IgD-negative memory B cell (primary cell): ENCODE measurements around the gene LPP. TPM values are rescaled to one million over a fixed set of nuclear protein-coding genes. Genes with fewer than 3 reads are reported as not detected.

Source experiments
- H3K27ac Mint-ChIP-seq, 3 donors: one replicate each; pipeline ENCODE4 v1.8.0; 2020 to 2022; ENCODE audit warnings: mild to moderate bottlenecking in 3 of 3, mixed read lengths in 3 of 3, moderate library complexity in 1 of 3
- H3K27me3 Mint-ChIP-seq: one replicate; pipeline ENCODE4 v1.8.0; 2021; ENCODE audit warnings: mixed read lengths
- H3K36me3 Mint-ChIP-seq: one replicate; pipeline ENCODE4 v1.8.0; 2020; ENCODE audit warnings: mild to moderate bottlenecking, mixed read lengths
- H3K4me1 Mint-ChIP-seq, 3 donors: one replicate each; pipeline ENCODE4 v1.8.0; 2020 to 2022; ENCODE audit warnings: mixed read lengths in 3 of 3, mild to moderate bottlenecking in 1 of 3
- H3K4me3 Mint-ChIP-seq, 4 donors: one replicate each; pipeline ENCODE4 v1.8.0; 2020 to 2022; ENCODE audit warnings: mild to moderate bottlenecking in 4 of 4, mixed read lengths in 4 of 4, moderate library complexity in 3 of 4
- H3K9me3 Mint-ChIP-seq, 3 donors: one replicate each; pipeline ENCODE4 v1.8.0; 2020 to 2021; ENCODE audit warnings: mixed read lengths in 3 of 3, mild to moderate bottlenecking in 1 of 3
- polyA plus RNA-seq: library from polyadenylated mRNA; unstranded; fragments of 300-500 nt; fragmentation: Illumina TruSeq; gene quantifications from one replicate; pipeline ENCODE4 v1.2.3, GENCODE V29; 2021

LPP gene
- polyA plus RNA-seq, 1 donor from 2014 or later: 29.2 TPM

DNA sequence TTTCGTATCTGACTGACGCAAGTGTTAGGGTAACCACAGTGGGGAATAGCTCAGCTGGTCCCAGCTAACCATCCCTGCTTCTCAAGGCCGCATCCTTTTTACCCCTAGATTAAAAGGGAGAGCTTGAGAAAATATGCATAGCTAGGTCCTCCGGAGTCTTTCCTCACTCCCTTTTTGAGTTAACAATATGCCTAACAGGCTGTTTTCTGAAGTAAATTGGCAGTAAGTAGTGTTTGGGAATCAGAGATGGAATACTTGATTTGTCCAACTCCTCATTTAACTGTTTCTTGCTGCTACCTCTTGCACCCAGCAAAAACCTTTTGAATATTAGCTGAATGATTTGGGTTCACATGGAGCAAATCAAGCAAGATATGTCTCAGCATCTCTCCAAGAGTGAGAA is 326.1 kb downstream of the LPP start:
- peaks cover 15% of the 10 kb centered on the region for H3K36me3 Mint-ChIP-seq
- H3K27ac Mint-ChIP-seq: no peak overlapping the region
- H3K27me3 Mint-ChIP-seq: no peaks in the 10 kb centered on the region
- H3K4me3 Mint-ChIP-seq: no peak overlapping the region
- H3K9me3 Mint-ChIP-seq: peaks cover 1 to 11% (median 6%) of the 10 kb centered on the region in 3 donors
- peaks cover 6 to 15% (median 8%) of the 10 kb centered on the region in 3 donors for H3K4me1 Mint-ChIP-seq

- Mint-ChIP-seq H3K27ac (no peak overlapping the region), H3K4me3 (no peak overlapping the region), H3K9me3 (peaks cover 1 to 11% (median 6%) of the 10 kb centered on the region in 3 donors), H3K4me1 (peaks cover 4 to 16% (median 8%) of the 10 kb centered on the region in 3 donors), H3K36me3 (peaks cover 18% of the 10 kb centered on the region), H3K27me3 (no peaks in the 10 kb centered on the region)
Measured at GRCh38 chr3:188482929-188483328, 329.0 kb downstream of the LPP start.

DNA sequence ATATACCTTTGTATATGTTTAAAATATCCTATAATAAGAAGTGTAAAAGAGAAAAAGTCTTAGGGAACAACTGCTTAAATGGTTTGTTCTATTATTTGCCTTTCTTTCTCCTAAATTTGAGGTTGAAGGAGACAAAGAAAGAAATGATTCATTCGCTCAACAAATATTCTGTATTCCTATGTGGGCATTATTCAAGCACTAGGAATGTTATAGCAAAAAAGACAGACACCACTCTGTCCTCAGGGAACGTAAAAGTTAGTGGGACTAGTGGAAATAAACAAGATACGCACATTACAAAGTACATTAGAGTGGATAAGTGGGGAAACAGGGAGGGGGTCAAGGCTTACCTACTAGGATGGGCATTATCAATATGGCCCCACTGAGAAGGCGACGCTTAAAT is 332.2 kb downstream of the LPP start:
- Mint-ChIP-seq H3K4me3 (no peak overlapping the region), H3K4me1 (peaks cover 20 to 33% (median 25%) of the 10 kb centered on the region in 3 donors), H3K27ac (peak overlapping the region in 2 of 3 donors; percentile 6 to 33), H3K9me3 (peaks cover 1 to 11% (median 5%) of the 10 kb centered on the region in 3 donors), H3K36me3 (peaks cover 19% of the 10 kb centered on the region), H3K27me3 (no peaks in the 10 kb centered on the region)

GRCh38 chr3:188486952-188487351 is 333.0 kb downstream of the LPP start:
- Mint-ChIP-seq H3K4me1 (peaks cover 25 to 39% (median 29%) of the 10 kb centered on the region in 3 donors), H3K36me3 (peaks cover 16% of the 10 kb centered on the region), H3K27me3 (no peaks in the 10 kb centered on the region), H3K27ac (peak overlapping the region in 1 of 3 donors; percentile 49), H3K9me3 (peaks cover 0 to 5% (median 2%) of the 10 kb centered on the region in 3 donors), H3K4me3 (no peak overlapping the region)

DNA sequence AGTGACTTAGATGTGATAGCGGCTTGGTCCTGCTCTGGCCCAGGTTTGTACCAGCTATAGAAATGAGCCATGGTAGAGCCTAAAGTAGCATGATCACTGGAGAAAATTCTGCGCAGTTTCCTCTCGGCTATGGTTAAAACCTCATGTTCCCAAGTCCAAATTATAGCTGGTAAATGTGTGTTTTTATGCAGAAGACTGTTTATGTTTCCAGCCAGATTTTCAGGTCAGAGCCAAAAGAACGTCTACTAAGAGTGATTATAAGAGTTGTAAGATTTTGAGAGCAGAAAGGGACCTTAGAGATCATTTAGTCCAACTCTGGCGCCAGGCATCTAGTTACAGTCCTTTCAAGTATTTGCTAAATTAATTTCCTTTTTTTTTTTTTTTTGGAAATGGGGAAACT is 333.7 kb downstream of the LPP start:
- H3K27ac Mint-ChIP-seq: peak overlapping the region in 2 of 3 donors; percentile 49 to 80

DNA sequence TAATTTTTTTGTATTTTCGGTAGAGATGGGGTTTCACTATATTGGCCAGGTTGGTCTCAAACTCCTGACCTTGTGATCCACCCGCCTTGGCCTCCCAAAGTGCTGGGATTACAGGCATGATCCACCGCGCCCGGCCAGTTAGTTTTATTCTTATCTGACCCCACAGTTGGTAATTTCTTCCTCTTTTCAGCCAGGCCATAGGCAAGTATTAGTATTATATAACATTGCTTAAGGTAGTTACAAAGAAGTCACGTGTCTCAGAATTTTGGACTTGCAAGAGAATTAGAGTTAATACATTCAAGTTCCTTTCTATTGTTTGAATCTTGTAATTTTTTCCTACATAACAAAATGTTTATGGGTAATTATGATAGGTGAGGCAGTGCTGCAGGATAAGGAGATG is 334.8 kb downstream of the LPP start:
- Mint-ChIP-seq H3K27me3 (no peaks in the 10 kb centered on the region), H3K4me1 (peaks cover 26 to 47% (median 32%) of the 10 kb centered on the region in 3 donors), H3K36me3 (peaks cover 15% of the 10 kb centered on the region), H3K27ac (peak overlapping the region; percentile 50 to 91 (median 86)), H3K9me3 (peaks cover 0 to 4% (median 2%) of the 10 kb centered on the region in 3 donors), H3K4me3 (peak overlapping the region in 2 of 4 donors; percentile 0 to 38)

More for the DNA sequence above, 333.7 kb downstream of the LPP start:
- no peak overlapping the region for H3K4me3 Mint-ChIP-seq
- peaks cover 15% of the 10 kb centered on the region for H3K36me3 Mint-ChIP-seq
- H3K4me1 Mint-ChIP-seq: peaks cover 23 to 39% (median 31%) of the 10 kb centered on the region in 3 donors
- no peaks in the 10 kb centered on the region for H3K27me3 Mint-ChIP-seq
- H3K9me3 Mint-ChIP-seq: peaks cover 0 to 4% (median 2%) of the 10 kb centered on the region in 3 donors

DNA sequence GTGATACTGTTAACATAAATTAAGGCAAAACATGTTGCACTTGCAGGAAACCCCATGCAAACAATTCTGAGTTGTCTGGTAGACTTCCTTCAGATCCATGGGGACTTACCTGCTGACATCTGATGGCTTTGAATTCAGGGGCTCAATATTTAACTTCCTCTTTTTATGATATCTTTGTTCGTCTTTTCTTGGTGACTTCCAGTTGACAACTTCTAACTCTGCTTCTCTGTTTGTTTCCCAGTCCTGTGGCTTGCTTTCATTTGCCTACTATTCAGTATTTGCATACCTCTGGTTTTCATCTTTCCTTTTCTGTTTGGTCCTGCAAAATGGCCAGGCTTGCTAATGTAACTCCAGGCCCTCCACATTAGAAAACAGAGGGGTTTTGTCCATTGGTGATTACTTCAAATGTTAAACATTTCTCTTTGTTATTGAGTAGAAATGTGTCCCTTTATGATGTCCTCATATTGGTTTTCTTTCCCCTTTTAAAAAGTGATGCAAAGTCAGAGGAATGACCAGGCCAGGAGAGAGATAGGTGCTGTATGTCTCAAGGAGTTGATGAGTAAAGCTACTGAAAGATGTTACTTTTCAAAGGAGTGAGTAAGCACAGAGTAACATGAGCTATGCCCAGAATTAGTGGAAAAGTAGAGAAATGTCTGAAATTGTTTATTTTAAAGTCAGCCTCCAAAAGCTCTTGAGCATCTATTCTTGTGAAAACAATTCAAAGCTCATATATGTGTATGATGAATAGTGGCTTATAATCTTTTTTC is 335.9 kb downstream of the LPP start:
- Mint-ChIP-seq H3K27ac (peak overlapping the region; percentile 50 to 91 (median 86)), H3K9me3 (no peaks in the 10 kb centered on the region), H3K36me3 (peaks cover 10% of the 10 kb centered on the region), H3K27me3 (no peaks in the 10 kb centered on the region), H3K4me3 (peak overlapping the region in 3 of 4 donors; percentile 7 to 70 (median 38)), H3K4me1 (peaks cover 31 to 49% (median 42%) of the 10 kb centered on the region in 3 donors)

- Mint-ChIP-seq H3K36me3 (peaks cover 10% of the 10 kb centered on the region), H3K4me3 (peak overlapping the region in 1 of 4 donors; percentile 38), H3K27ac (peak overlapping the region in 1 of 3 donors; percentile 86), H3K4me1 (peaks cover 31 to 49% (median 42%) of the 10 kb centered on the region in 3 donors), H3K9me3 (no peaks in the 10 kb centered on the region), H3K27me3 (no peaks in the 10 kb centered on the region)
Measured at GRCh38 chr3:188490416-188490815, 336.5 kb downstream of the LPP start.

- no peaks in the 10 kb centered on the region for H3K27me3 Mint-ChIP-seq
- H3K36me3 Mint-ChIP-seq: peaks cover 8% of the 10 kb centered on the region
- peak overlapping the region in 1 of 3 donors; percentile 64 for H3K27ac Mint-ChIP-seq
- H3K4me1 Mint-ChIP-seq: peaks cover 31 to 46% (median 42%) of the 10 kb centered on the region in 3 donors
- peak overlapping the region in 1 of 4 donors; percentile 86 for H3K4me3 Mint-ChIP-seq
- H3K9me3 Mint-ChIP-seq: no peaks in the 10 kb centered on the region
Measured at GRCh38 chr3:188491276-188491687, 337.3 kb downstream of the LPP start.

- H3K36me3 Mint-ChIP-seq: peaks cover 2% of the 10 kb centered on the region
- H3K27ac Mint-ChIP-seq: peak overlapping the region in 1 of 3 donors; percentile 74
- H3K9me3 Mint-ChIP-seq: peaks cover 0 to 20% (median 2%) of the 10 kb centered on the region in 3 donors
- H3K27me3 Mint-ChIP-seq: no peaks in the 10 kb centered on the region
- H3K4me1 Mint-ChIP-seq: peaks cover 20 to 33% (median 21%) of the 10 kb centered on the region in 3 donors
- H3K4me3 Mint-ChIP-seq: no peak overlapping the region
Measured at GRCh38 chr3:188496390-188496789, 342.4 kb downstream of the LPP start.

DNA sequence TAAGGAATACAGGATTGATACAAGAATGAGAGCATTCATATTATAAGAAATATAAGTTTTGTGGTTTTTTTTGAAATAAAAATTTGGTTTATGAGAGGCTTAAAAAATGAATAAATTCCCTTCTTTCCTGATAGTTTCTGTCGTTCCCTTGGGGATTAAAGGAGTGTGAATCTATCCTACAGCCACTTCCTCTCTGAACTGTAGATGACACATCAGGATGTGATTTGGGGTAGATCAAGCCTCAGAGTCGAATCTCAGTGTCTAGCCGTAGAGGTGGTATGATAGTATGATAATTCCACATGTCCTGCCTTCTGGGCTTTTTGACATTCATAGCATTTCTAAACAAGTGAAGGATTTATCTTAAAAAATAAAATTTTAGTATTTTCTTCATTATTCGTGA is 343.1 kb downstream of the LPP start:
- H3K36me3 Mint-ChIP-seq: peaks cover 2% of the 10 kb centered on the region
- no peak overlapping the region for H3K27ac Mint-ChIP-seq
- no peak overlapping the region for H3K4me3 Mint-ChIP-seq
- no peaks in the 10 kb centered on the region for H3K27me3 Mint-ChIP-seq
- peaks cover 16 to 27% (median 19%) of the 10 kb centered on the region in 3 donors for H3K4me1 Mint-ChIP-seq
- H3K9me3 Mint-ChIP-seq: peaks cover 0 to 20% (median 2%) of the 10 kb centered on the region in 3 donors

DNA sequence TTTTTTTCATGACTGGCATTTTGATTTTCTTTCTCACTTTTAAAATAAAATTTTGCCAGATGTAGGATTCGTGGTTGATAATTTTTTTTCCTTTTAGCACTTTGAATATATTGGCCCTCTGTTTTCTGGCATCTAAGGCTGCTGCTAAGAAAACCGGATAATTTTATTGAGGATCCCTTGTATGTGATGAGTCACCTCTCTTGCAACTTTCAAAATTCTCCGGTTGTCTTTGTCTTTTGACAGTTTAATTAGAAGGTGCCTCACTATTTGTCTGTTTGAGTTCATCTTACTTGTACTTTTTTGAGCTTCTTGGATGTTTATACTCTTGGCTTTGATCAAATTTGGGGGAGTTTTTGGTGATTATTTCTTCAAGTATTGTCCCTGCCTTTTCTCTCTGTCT is 349.7 kb downstream of the LPP start:
- no peak overlapping the region for H3K27ac Mint-ChIP-seq
- H3K27me3 Mint-ChIP-seq: no peaks in the 10 kb centered on the region
- peak overlapping the region in 1 of 4 donors; percentile 81 for H3K4me3 Mint-ChIP-seq
- peaks cover 2 to 38% (median 20%) of the 10 kb centered on the region in 3 donors for H3K9me3 Mint-ChIP-seq
- H3K4me1 Mint-ChIP-seq: peaks cover 16 to 30% (median 18%) of the 10 kb centered on the region in 3 donors
- peaks cover 11% of the 10 kb centered on the region for H3K36me3 Mint-ChIP-seq

DNA sequence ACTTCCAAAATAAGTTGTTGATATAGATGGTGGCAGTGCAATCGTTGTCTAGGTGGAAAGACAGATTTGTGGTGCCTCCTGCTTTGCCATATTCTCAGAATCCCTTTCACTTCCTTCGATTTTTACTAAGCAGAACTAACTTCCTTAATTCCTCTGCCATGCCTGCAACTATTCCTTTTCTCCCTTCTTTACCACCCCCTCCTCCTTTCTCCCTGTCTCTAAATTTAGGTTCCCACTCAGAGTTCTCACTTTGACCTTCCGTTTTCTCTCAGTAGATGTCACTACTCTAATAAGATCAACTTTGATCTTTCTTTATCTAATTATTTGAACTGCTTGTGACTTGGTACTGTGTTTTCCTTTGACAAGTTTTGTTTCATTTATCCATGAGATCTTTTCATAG is 351.2 kb downstream of the LPP start:
- H3K27ac Mint-ChIP-seq: no peak overlapping the region
- peaks cover 16 to 39% (median 20%) of the 10 kb centered on the region in 3 donors for H3K4me1 Mint-ChIP-seq
- H3K9me3 Mint-ChIP-seq: peaks cover 2 to 36% (median 20%) of the 10 kb centered on the region in 3 donors
- peaks cover 11% of the 10 kb centered on the region for H3K36me3 Mint-ChIP-seq
- no peaks in the 10 kb centered on the region for H3K27me3 Mint-ChIP-seq
- H3K4me3 Mint-ChIP-seq: peak overlapping the region in 1 of 4 donors; percentile 25

DNA sequence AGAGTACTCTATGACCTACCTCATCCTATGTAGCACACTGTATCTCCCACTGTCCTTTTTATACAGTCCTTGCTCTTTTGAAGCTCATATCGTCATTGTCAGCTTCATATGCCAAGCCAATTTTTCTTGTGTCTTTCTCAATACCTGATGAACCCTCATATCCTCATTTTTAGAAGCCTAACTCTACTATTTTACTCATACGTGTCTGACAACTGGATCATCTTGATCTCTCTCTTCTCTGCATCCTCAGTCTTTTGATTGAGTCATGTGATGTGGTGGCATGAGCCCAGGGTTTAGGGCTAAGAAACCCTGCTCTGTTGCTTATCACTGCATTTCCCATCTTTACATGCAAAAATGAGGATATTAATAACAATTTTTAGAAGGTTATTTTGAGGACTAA is 352.0 kb downstream of the LPP start:
- H3K9me3 Mint-ChIP-seq: peaks cover 2 to 29% (median 20%) of the 10 kb centered on the region in 3 donors
- peaks cover 18 to 45% (median 25%) of the 10 kb centered on the region in 3 donors for H3K4me1 Mint-ChIP-seq
- H3K4me3 Mint-ChIP-seq: no peak overlapping the region
- no peak overlapping the region for H3K27ac Mint-ChIP-seq
- H3K36me3 Mint-ChIP-seq: peaks cover 13% of the 10 kb centered on the region
- H3K27me3 Mint-ChIP-seq: no peaks in the 10 kb centered on the region

GRCh38 chr3:188506446-188506845 is 352.5 kb downstream of the LPP start:
- Mint-ChIP-seq H3K36me3 (peaks cover 13% of the 10 kb centered on the region), H3K9me3 (peaks cover 2 to 27% (median 18%) of the 10 kb centered on the region in 3 donors), H3K4me3 (peak overlapping the region in 1 of 4 donors; percentile 12), H3K27ac (no peak overlapping the region), H3K27me3 (no peaks in the 10 kb centered on the region), H3K4me1 (peaks cover 18 to 47% (median 25%) of the 10 kb centered on the region in 3 donors)
